DMS153 treated with DMSO at 0.1 percent for 48 hours (cell line): ENCODE data around the gene TMEM19.

Experiments
- DNase-seq: peaks from one replicate; lab custom pipeline; 2025; ENCODE audit not compliant: unreplicated experiment; lab: John Stamatoyannopoulos, UW

TMEM19 gene

GRCh38 chr12:71708658-71709057 is 22.8 kb downstream of the TMEM19 start:
- no peak for DNase-seq

- no peak for DNase-seq
Measured at GRCh38 chr12:71710276-71711125, 24.6 kb downstream of the TMEM19 start.

GRCh38 chr12:71718611-71719010 is 32.7 kb downstream of the TMEM19 start:
- DNase-seq = no peak

GRCh38 chr12:71719647-71720370 is 33.9 kb downstream of the TMEM19 start:
- DNase-seq = no peak

- DNase-seq = no peak
Measured at GRCh38 chr12:71721783-71722505, 36.1 kb downstream of the TMEM19 start.

DNA sequence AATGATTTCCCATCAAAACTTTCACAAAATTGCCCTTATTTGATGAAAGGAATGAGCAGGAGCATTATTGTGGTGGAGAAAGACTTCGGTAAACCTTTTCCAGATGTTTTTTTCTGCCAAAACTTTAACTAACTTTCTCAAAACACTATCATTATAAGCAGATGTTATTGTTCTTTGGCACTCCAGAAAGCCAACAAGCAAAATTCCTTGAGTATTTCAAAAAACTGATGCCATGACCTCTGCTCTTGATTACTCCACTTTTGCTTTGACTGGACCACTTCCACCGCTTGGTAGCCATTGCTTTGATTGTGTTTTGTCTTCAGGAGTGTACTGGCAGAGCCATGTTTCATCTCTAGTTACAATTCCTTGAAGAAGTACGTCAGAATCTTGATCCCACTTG is 39.1 kb downstream of the TMEM19 start:
- DNase-seq = no peak

DNA sequence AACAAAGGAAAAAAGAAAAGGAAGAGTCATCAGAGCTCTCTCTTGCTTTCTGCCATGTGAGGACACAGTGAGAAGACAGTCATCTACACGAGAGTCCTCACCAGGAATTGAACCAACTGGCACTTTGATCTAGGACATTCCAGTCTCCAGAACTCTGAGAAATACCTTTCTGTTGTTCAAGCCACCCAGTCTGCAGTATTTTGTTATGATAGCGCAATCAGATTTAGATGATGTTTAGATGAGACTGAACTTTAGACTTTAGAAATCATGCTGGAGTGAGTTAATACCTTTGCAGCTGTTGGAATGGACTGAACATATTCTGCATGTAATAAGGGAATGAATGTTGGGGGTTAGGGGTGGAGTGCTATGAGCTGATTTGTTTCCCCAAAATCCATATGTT is 40.7 kb downstream of the TMEM19 start:
- no peak for DNase-seq

GRCh38 chr12:71727958-71728357 is 42.1 kb downstream of the TMEM19 start:
- no peak for DNase-seq

- DNase-seq = no peak
Measured at GRCh38 chr12:71730936-71731335, 45.1 kb downstream of the TMEM19 start.

DNA sequence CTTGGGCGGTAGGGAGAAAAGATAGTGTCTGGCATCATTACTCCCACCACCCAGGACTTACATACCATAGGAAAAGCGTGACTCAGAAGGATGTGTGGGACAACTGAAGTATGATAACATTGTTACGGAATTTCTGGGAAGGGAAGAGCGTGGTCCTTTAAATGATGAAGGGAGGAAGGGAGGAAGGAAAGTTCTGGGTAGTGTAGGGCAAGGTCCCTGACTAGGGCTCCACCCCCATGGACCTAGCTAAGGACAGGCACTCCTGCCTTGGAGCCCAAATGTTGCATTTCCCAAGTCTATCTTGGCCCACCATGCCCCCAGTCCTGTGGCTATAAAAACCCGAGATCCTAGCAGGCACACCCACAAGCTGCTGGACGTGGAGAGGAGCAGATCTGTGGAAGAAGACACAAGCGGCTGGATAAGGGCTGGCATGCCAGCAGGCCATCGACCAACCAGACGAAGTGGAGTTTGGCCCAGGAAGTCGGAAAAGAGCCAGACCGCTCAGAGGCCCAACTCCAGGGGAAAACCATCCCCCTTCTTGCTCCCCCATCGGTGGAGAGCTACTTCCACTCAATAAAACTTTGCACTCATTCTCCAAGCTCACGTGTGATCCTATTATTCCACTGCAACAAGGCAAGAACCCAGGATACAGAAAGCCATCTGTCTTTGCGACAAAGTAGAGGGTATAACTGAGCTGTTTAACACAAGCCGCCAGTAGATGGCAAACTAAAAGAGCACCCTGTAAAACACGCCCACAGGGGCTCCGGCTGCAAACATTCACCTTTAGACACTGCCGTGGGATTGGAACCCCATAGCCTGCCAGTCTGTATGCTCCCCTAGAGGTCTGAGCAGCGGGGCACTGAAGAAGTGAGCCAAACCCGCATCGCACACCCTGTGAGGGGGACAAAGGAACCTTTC is 45.8 kb downstream of the TMEM19 start:
- no peak for DNase-seq

GRCh38 chr12:71732357-71732712 is 46.5 kb downstream of the TMEM19 start:
- no peak for DNase-seq

DNA sequence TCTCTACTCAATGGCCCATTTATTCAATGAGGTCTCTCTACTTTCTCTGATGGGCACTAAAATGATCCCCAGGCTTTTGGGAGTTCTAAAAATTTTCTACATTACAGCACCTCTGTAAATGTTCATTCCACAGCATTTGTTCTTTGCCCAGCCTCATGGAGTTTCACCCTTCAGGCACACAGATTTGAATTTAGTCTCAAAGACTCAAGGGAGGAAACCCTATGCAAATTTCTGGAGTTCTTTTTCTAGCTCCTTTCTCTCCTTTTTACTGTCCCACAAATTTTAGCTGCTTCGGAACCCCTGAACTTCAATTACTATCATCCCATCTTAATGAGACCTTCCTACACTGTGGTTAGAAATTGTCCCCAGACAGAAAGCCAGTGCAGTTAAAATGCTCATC is 51.3 kb downstream of the TMEM19 start:
- DNase-seq = no peak

- no peak for DNase-seq
Measured at GRCh38 chr12:71742998-71743397, 57.1 kb downstream of the TMEM19 start.

- no peak for DNase-seq
Measured at GRCh38 chr12:71744522-71745300, 58.8 kb downstream of the TMEM19 start.

- DNase-seq = peak; percentile 18
Measured at GRCh38 chr12:71746974-71747611, 61.2 kb downstream of the TMEM19 start.

DNA sequence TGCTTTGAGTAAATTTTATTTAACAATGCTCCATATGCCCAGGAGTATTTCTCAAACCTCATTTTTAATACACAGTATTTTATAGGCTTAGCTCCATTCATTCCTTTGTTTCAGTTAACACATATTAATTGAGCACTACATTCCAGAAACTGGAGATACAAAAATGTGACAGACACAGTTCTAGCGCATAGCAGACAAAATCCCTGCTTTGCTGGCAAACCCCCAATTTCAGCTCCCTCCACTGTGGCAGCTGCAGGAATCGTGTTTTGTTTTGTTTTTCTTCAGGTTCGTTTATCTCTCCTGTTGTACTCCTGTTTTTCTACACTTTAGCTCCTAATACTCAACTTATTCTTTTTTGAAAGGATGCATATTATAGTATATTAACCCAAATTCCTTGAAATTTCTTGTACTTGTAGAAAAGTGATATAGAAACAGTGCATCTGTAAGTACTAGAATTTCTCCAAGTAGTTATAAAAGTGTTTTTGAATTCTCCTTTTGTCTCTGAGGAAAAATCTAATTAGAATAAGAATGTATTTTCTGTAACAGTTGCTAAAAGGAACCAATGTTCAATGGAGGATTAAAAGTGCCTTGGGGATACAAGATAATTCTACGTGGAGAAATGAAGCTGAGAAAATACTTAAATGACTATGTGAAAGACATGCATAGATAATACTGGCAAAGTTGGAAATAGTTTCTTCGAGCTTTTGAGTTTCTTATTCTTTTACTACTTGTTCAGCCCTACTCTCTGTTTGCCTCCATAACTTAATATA is 62.4 kb downstream of the TMEM19 start:
- DNase-seq = no peak

- DNase-seq = no peak
Measured at GRCh38 chr12:71749666-71750065, 63.8 kb downstream of the TMEM19 start.

- DNase-seq = no peak
Measured at GRCh38 chr12:71752891-71753290, 67.0 kb downstream of the TMEM19 start.
